Fibroblast of mammary gland (primary cell): Measurements from ENCODE around the gene OLFM4.

Source experiments
- DNase-seq: peaks from one replicate; pipeline ENCODE4 v3.0.0-alpha.2; 2010; ENCODE audit warnings: low read depth
- H3K4me3 ChIP-seq: 2 replicates; pipeline ENCODE4 v1.5.1; 2011; ENCODE audit warnings: low read depth, mild to moderate bottlenecking, low read length, moderate library complexity; ENCODE audit not compliant: control insufficient read depth
- CTCF ChIP-seq: conservative IDR thresholded peaks from 2 replicates; pipeline ENCODE4 v1.5.1; 2011; ENCODE audit warnings: low read depth, low read length, inconsistent platforms; ENCODE audit not compliant: control insufficient read depth, insufficient read depth

Gene OLFM4, protein sequence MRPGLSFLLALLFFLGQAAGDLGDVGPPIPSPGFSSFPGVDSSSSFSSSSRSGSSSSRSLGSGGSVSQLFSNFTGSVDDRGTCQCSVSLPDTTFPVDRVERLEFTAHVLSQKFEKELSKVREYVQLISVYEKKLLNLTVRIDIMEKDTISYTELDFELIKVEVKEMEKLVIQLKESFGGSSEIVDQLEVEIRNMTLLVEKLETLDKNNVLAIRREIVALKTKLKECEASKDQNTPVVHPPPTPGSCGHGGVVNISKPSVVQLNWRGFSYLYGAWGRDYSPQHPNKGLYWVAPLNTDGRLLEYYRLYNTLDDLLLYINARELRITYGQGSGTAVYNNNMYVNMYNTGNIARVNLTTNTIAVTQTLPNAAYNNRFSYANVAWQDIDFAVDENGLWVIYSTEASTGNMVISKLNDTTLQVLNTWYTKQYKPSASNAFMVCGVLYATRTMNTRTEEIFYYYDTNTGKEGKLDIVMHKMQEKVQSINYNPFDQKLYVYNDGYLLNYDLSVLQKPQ

GRCh38 chr13:53028637-53029203 is at the start of gene OLFM4:
Gene OLFM4, plus strand, starts transcription at chr13:53028813. Its CDS starts 24 bp downstream, at chr13:53028837.
- no peak for TF ChIP-seq CTCF
- no peak within 1 kb of the TSS for H3K4me3 ChIP-seq
- no peak for DNase-seq

- no peak overlapping the region for H3K4me3 ChIP-seq
- TF ChIP-seq CTCF, result no peak
- no peak for DNase-seq
These were observed 49.6 kb upstream of the OLFM4 start for GRCh38 chr13:52978989-52979388.

DNA sequence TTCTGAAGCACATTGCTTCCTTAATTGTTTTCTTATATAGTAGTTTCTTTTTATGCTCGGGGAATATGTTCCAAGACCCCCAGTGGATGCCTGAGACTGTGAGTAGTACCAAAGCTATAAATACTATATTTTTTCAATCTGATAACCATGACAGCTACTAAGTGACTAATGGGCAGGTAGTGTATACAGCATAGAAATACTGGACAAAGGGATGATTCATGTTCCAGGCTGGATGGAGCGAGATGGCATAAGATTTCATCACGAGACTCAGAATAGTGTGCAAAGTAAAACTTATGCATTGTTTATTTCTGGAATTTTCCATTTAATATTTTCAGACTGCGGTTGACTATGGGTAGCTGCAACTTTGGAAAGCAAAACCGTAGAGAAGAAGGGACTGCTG is 47.9 kb upstream of the OLFM4 start:
- no peak for TF ChIP-seq CTCF
- no peak for DNase-seq
- no peak overlapping the region for H3K4me3 ChIP-seq

DNA sequence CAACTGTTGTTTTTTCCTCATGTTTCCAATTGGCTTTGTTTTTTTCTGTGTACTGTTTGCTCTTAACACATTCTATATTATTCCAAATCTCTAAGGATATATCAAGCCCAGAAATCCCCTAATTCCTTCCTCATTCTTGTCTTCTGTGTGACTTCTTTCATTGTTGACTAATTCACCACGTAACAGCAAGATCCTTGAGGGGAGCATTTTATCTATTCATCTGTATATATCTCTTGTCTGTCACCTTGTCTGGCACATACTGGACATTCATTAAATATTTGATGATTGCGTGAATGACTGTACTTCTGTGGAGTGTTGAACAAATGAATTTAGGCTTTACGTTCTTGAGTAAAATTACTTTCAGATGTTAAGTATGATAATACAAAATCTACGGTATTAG is 44.8 kb upstream of the OLFM4 start:
- no peak for DNase-seq

DNA sequence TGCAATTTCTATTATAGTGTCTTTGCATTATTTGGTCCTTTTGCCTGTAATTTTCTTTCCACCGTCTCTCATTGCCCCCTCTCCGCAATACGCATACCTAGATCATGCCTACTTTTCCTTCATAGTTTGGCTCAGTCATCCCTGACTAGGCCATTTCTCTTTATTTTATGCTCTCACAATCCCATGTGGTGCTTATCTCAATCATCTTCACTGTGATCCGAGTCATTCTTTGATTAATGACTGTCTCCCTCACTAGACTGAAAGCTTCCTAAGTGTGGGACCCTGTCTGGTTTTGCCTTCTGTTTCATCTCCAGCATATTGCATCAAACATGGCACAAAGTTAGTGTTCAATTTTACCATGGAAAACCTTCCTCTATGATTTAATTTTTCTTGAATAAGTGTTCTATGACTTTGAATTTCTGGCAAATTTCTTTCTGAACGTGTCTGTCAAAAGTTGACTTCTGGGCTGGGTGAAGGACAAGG is 43.7 kb upstream of the OLFM4 start:
- H3K4me3 ChIP-seq, result no peak overlapping the region
- no peak for DNase-seq
- TF ChIP-seq CTCF, result no peak

More for the DNA sequence above, 44.8 kb upstream of the OLFM4 start:
- H3K4me3 ChIP-seq, result no peak overlapping the region
- no peak for TF ChIP-seq CTCF

GRCh38 chr13:52991344-52992020 is 37.1 kb upstream of the OLFM4 start:
- TF ChIP-seq CTCF, result no peak
- no peak overlapping the region for H3K4me3 ChIP-seq
- no peak for DNase-seq
